Stimulated activated naive CD4-positive, alpha-beta T cell (primary cell): ENCODE measurements around the gene GNG7.
"Not testable (repeated sequence)": the region's sequence is repeated elsewhere in the genome, so short reads cannot be mapped to it uniquely, and the experiment has no call there.

Experiments used
- DNase-seq, 6 experiments: peaks; one replicate each; lab custom pipeline; 2025; lab: John Stamatoyannopoulos, UW

Gene GNG7

GRCh38 chr19:2551172-2551863 lies 151.2 kb downstream of the GNG7 start:
- no peak for DNase-seq

GRCh38 chr19:2550431-2551171 lies 151.9 kb downstream of the GNG7 start:
- no peak for DNase-seq

GRCh38 chr19:2549701-2550191 lies 152.7 kb downstream of the GNG7 start:
- no peak for DNase-seq

GRCh38 chr19:2548966-2549365 lies 153.5 kb downstream of the GNG7 start:
- DNase-seq = no peak

- DNase-seq = no peak
Measured at GRCh38 chr19:2547721-2548120, 154.8 kb downstream of the GNG7 start.

GRCh38 chr19:2547033-2547680 lies 155.3 kb downstream of the GNG7 start:
- no peak for DNase-seq

- DNase-seq = no peak
Measured at GRCh38 chr19:2546128-2547032, 156.1 kb downstream of the GNG7 start.

- not testable (repeated sequence) for DNase-seq
Measured at GRCh38 chr19:2545416-2546127, 156.9 kb downstream of the GNG7 start.

- no peak for DNase-seq
Measured at GRCh38 chr19:2544576-2545415, 157.7 kb downstream of the GNG7 start.

- DNase-seq = peak in 5 of 6 experiments; percentile 8 to 55 (median 16)
Measured at GRCh38 chr19:2543463-2544442, 158.7 kb downstream of the GNG7 start.

GRCh38 chr19:2543072-2543462 lies 159.4 kb downstream of the GNG7 start:
- not testable (repeated sequence) for DNase-seq

GRCh38 chr19:2542341-2543069 lies 160.0 kb downstream of the GNG7 start:
- DNase-seq = no peak

GRCh38 chr19:2540646-2541454 lies 161.6 kb downstream of the GNG7 start:
- DNase-seq = no peak

GRCh38 chr19:2540251-2540645 lies 162.2 kb downstream of the GNG7 start:
- no peak for DNase-seq

GRCh38 chr19:2538096-2538757 lies 164.3 kb downstream of the GNG7 start:
- DNase-seq = no peak

GRCh38 chr19:2537584-2537983 lies 164.9 kb downstream of the GNG7 start:
- DNase-seq = not testable (repeated sequence)

- no peak for DNase-seq
Measured at GRCh38 chr19:2536461-2536860, 166.0 kb downstream of the GNG7 start.
